PC-9 (cell line): ENCODE results near the gene MRTO4.

Experiments used
- EZH2 ChIP-seq: fragments of 200-600 bp; sonication (generic); IDR thresholded peaks from 2 replicates; pipeline ENCODE4 v1.8.0; 2017; ENCODE audit warnings: antibody characterized with exemption, low read depth
- TF ChIP-seq, protein P1 (sequence below): fragments of 200-600 bp; sonication (generic); conservative IDR thresholded peaks from 2 replicates; pipeline ENCODE4 v1.6.1; 2017; ENCODE audit warnings: mixed run types, antibody characterized with exemption, mild to moderate bottlenecking, moderate library complexity

DNA sequence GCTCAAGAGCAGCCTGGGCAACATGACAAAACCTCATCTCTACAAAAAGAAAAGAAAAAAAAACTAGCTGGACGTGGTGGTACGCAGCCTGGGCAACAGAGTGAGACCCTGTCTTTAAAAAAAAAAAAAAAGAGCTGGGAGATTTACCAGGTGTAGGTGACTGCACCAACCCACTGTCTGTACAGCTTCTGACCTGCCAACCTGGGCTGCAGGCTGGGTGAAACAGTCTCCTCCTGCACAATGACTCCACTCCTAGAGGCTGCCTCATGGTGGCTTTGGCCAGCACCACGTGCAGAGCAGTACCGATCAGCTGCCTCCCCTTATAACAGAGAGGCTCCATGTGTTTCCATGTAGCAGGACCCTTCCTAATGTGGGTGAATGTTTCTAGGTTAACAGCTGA is 3.7 kb downstream of the MRTO4 start:
- TF ChIP-seq, protein P1, sequence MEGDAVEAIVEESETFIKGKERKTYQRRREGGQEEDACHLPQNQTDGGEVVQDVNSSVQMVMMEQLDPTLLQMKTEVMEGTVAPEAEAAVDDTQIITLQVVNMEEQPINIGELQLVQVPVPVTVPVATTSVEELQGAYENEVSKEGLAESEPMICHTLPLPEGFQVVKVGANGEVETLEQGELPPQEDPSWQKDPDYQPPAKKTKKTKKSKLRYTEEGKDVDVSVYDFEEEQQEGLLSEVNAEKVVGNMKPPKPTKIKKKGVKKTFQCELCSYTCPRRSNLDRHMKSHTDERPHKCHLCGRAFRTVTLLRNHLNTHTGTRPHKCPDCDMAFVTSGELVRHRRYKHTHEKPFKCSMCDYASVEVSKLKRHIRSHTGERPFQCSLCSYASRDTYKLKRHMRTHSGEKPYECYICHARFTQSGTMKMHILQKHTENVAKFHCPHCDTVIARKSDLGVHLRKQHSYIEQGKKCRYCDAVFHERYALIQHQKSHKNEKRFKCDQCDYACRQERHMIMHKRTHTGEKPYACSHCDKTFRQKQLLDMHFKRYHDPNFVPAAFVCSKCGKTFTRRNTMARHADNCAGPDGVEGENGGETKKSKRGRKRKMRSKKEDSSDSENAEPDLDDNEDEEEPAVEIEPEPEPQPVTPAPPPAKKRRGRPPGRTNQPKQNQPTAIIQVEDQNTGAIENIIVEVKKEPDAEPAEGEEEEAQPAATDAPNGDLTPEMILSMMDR: no peak
- no peak for TF ChIP-seq EZH2
